GM20000 (cell line): ENCODE results near the gene CTSL.
A peak's percentile ranks its signal among the peaks of the same experiment; 100 is the strongest.

ENCODE experiments used
- DNase-seq: peaks from one replicate; pipeline ENCODE4 v3.0.0; 2012; ENCODE audit warnings: low spot score
- CTCF ChIP-seq: IDR thresholded peaks from 2 replicates; pipeline ENCODE4 v1.5.1; 2012; ENCODE audit warnings: mild to moderate bottlenecking, control low read depth; ENCODE audit errors: extremely low read depth, missing control alignments

CTSL gene

DNA sequence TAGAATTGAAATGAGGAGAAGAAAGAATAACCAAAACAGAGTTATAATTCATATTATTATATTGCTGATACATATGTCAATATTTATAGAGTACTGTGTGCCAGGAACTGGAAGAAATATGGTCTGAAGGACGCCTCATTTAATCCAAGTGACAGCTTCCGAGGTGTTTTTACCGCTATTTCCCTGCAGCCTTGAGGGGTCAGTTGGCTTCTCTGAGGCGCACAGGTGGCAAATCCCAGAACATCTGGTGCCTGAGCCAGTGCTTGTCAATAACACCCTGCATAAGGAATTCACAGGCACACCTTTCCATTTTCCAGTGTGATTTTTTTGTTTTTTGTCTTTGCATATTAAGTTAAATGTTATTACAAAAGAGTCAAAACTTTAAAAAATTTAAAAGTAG lies 43.3 kb upstream of the CTSL start:
- no peak for DNase-seq
- no peak for TF ChIP-seq CTCF

GRCh38 chr9:87683751-87684626 lies 41.9 kb upstream of the CTSL start:
- no peak for TF ChIP-seq CTCF
- no peak for DNase-seq

DNA sequence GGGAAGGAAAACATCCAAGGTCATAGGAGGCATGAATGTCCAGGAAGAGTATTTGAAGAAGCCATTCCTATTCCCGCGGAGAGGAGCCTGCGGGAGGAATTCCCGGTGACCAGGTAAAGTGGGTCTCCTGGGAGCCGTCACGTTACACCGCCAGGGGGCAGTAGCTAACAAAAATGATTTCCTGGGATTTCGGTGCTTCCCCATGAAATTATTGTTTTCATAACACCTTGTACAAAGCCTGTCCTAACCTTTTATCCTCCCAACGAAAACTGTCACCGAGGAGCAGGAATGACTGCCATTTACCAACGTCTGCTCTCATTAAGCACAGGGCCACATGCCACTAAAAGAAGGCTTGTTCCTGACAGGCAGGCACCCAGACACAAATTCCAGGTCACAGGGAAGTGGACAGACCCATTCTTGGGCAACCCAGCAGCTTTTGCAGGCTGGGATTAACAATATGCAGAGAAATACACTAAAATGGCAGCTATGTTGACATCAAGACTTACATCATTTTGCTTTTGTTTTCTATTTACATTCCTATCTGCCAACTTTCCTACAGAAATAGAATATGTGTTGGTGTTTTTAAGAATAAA lies 41.2 kb upstream of the CTSL start:
- TF ChIP-seq CTCF = peak; percentile 21
- DNase-seq = no peak

DNA sequence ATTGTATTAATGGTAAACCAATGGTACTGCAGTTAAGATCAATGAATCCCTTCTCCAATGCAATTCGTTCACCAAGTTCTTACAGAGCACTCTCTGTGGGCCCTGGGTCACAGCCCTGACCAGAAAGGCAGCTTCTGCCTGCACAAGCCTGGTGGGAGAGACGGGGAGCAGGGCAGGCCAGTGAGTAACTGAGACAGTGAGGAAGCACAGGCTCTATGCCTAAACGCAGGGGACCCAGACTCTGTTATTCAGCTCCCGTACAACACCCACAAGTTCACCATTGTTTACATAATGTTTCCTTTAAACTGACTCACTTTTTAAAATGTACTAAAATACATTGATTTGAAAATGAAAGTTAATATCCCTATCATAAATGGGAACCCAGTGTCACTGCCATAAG lies 40.5 kb upstream of the CTSL start:
- no peak for TF ChIP-seq CTCF
- DNase-seq = no peak

- DNase-seq = no peak
- TF ChIP-seq CTCF = no peak
Measured at GRCh38 chr9:87685871-87686519, 39.9 kb upstream of the CTSL start.

DNA sequence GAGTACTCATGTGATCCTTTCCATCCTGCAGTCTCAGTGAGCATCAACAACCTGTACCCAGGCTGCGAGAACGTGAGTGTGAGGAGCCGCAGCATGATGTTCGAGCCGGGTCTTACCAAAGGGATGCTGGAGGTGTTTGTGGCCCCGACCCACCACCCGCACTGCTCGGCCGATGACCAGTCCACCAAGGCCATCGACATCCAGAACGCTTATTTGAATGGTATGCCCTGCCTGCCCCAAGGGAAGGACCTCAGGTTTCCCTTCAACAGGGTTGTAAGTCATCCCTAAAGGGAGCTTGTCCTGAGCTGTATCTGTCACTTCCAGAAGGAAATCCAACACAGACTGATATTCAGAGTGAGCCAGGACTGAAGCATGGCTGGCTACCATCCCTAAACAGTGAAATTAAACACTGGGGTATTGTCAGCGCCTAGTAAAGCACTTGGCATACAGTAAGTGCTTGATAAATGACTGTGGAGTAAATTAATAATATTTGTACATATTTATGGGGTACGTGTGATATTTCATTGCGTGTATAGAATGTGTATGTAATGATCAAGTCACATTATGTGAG lies 39.3 kb upstream of the CTSL start:
- TF ChIP-seq CTCF = no peak
- no peak for DNase-seq

- TF ChIP-seq CTCF = no peak
Measured at GRCh38 chr9:87687207-87687606, 38.7 kb upstream of the CTSL start.

More at GRCh38 chr9:87687207-87687606, 38.7 kb upstream of the CTSL start:
- no peak for DNase-seq
